C4-2B (cell line): ENCODE results near the gene DCHS2.

Experiments used
- ZFX ChIP-seq: fragments of 450-650 bp; IDR thresholded peaks from 2 replicates; pipeline ENCODE4 v1.6.1; 2017
- TF ChIP-seq, protein P1 (sequence below): fragments of 450-650 bp; conservative IDR thresholded peaks from 2 replicates; pipeline ENCODE4 v1.5.1; 2017; ENCODE audit warnings: mild to moderate bottlenecking

DNA sequence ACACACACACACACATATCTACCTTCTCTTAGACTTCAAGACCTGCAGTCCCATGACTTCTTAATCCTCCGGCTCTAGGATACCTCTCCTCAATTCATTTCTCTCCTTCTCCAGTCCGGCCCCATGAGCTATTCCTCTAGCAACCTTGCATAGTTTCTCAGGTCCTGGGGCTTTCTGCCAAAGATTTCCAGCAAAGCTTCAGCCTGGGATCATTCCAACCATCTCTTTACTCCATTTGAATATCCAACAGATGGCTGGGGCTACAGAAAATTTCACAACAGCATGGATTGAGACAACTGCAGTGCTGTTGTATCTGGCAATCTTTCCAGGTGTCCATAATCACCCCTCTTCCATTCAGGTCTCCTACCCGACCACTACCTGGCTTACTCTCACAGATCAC lies 184.1 kb downstream of the DCHS2 start:
- TF ChIP-seq, protein P1, sequence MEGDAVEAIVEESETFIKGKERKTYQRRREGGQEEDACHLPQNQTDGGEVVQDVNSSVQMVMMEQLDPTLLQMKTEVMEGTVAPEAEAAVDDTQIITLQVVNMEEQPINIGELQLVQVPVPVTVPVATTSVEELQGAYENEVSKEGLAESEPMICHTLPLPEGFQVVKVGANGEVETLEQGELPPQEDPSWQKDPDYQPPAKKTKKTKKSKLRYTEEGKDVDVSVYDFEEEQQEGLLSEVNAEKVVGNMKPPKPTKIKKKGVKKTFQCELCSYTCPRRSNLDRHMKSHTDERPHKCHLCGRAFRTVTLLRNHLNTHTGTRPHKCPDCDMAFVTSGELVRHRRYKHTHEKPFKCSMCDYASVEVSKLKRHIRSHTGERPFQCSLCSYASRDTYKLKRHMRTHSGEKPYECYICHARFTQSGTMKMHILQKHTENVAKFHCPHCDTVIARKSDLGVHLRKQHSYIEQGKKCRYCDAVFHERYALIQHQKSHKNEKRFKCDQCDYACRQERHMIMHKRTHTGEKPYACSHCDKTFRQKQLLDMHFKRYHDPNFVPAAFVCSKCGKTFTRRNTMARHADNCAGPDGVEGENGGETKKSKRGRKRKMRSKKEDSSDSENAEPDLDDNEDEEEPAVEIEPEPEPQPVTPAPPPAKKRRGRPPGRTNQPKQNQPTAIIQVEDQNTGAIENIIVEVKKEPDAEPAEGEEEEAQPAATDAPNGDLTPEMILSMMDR, result no peak
- TF ChIP-seq ZFX, result no peak
